Germinal center (tissue), 1 donor: Measurements from ENCODE around the gene GABPB2.

Experiments used
- DNase-seq: peaks from one replicate; pipeline ENCODE4 v3.0.0; 2012; ENCODE audit warnings: mixed read lengths, low spot score

Gene GABPB2

GRCh38 chr1:151165281-151165737 lies 94.7 kb downstream of the GABPB2 start:
- DNase-seq, result no peak

DNA sequence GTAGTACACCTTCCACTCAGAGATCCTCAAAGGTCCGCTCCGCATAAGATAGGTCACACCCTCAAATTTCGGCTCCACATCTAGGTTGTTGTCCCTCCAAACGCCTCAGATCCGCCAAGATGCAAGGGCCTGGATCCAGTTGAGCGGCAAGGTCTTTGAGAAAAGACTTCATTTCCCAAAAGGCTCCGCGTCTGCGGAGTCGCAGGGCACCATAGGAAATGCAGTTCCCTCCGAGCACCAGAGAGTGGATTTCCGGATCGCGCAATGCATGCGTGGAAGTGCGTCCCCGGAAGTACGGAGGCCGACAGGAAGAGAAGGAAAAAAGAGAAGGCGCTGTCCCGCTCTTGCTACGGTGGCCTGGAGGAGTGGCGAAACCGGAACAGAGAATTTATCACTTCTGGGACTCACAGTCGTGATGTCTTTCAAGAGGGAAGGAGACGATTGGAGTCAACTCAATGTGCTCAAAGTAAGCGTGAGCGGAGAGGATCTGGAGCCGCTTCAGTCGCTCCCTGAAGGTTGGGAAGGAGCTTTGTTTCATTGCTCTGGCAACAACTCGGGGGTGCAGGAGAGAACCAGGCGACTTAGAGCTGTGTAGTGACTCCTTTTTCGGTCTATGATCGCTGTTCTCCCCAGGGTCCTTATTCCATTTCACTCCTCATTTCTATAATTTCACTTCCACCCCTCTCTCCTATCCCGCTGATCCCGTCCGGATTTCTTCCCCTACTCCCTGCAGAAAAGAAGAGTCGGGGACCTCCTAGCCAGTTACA lies 95.4 kb downstream of the GABPB2 start, which contains the start of the genes LYSMD1 and SCNM1:
Gene LYSMD1 (minus strand): TSS at position 165 of the 767 bp plus-strand sequence. CDS start 644 bp downstream, outside the sequence.
Gene SCNM1 (plus strand): TSS at position 407 of the 767 bp plus-strand sequence. CDS start 9 bp downstream, at position 416.
- peak; percentile 94 for DNase-seq

- DNase-seq, result no peak
Observed at GRCh38 chr1:151166505-151166956, 96.0 kb downstream of the GABPB2 start.

DNA sequence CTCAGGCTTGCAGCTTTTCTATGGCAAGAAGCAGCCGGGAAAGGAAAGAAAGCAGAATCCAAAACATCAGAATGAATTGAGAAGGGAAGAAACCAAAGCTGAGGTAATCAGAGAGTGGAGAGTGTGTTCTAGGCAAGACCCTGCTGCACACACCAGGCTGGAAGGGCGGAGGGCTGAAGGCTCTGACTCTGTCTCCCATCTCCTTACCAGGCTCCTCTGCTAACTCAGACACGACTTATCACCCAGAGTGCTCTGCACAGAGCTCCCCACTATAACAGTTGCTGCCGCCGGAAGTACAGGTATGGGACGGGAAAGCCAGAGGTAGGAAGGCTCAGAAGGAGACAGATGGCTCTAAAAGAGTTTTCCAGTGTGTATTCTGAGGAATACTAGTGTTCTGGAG lies 96.6 kb downstream of the GABPB2 start:
- no peak for DNase-seq

GRCh38 chr1:151171190-151171589 lies 100.6 kb downstream of the GABPB2 start:
- DNase-seq, result no peak
